Measurements from ENCODE around the gene CCNQ.

GRCh38 chrX:153573984-153574383 is 25.0 kb downstream of the CCNQ start:
- no peak for TF ChIP-seq POLR2AphosphoS5 (IDR thresholded peaks at IDR 0.05; ENCODE audit: low read depth)
- no peak for TF ChIP-seq CTCF (IDR thresholded peaks at IDR 0.05; ENCODE audit: insufficient read depth, low read length)
- TF ChIP-seq REST (IDR thresholded peaks at IDR 0.05; ENCODE audit: insufficient replicate concordance, low read depth) = no peak
